ENCODE results near the gene KRTAP10-5.
"Not testable (repeated sequence)": the region's sequence is repeated elsewhere in the genome, so short reads cannot be mapped to it uniquely, and the experiment has no call there.

KRTAP10-5 gene, protein sequence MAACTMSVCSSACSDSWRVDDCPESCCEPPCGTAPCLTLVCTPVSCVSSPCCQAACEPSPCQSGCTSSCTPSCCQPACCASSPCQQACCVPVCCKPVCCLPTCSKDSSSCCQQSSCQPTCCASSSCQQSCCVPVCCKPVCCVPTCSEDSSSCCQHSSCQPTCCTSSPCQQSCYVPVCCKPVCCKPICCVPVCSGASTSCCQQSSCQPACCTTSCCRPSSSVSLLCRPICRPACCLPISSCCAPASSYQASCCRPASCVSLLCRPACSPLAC

DNA sequence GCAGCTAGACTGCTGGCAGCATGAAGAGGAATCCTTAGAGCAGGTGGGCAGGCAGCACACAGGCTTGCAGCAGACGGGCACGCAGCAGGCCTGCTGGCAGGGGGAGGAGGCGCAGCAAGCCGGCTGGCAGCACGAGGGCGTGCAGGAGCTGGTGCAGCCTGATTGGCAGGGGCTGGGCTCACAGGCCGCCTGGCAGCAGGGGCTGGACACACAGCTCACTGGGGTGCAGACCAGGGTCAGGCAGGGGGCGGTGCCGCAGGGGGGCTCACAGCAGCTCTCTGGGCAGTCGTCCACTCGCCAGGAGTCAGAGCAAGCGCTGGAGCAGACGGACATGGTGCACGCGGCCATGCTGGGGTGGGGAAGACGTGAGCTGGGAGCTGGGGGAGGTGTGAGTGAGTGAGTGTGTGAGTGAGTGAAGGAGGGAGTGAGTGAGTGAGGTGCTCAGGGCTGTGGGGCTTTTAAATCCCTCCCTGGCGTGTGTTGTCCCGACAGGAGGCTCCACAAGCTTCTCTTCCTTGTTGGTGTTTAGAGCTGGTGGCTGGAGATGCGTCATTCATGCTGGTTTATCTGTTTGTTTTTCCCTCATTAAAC lies at the start of gene KRTAP10-5:
TSS of gene KRTAP10-5 (minus strand) at position 374 of the 591 bp plus-strand sequence. CDS start at position 348, 26 bp downstream.
- DNase-seq: not testable (repeated sequence)

DNA sequence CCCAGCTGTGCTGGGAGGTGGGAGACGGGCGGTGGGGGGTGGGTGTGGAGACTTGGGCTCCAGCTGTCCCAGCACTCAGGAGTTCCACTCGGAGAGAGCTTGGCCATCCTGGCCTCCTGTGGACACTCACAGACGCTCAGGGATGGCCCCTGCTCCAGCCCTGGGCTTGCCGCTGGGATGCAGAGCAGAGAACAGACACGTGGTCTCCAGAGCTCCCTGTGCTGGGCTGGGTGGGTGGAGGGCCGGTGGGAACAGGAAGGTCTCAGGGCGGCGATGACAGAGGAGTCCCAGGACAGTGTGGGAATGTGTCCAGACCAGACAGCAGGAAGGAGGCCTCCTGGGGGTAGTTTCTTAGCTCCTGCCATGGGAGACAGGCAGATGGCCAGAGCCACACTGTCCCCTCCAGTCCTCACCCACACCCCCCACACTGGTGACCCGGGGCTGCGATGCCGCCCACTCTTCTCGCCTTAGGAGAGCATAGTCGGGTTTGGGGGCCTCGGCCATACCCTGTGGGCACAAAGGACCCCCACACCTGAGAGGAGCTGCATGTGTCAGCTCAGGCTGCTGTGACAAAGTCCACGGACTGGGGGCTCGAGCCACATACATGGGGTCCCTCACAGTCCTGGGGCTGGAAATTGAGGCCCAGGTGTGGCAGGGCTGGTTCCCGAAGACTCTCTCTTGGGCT lies 48.4 kb upstream of the KRTAP10-5 start:
- DNase-seq: no peak

DNA sequence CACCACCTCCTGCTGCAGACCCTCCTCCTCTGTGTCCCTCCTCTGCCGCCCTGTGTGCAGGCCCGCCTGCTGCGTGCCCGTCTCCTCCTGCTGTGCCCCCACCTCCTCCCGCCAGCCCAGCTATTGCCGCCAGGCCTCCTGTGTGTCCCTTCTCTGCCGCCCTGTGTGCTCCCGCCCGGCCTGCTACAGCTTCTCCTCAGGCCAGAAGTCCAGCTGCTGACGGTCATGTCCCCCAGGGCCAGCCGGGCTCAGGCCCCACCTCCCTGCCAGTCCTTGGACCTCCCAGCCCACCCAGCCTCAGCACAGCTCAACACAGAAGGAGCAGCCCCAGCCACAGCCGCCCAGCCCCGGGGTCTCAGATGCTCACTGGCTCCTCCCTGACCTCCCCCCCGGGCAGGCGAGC lies 47.4 kb upstream of the KRTAP10-5 start:
- not testable (repeated sequence) for DNase-seq

DNA sequence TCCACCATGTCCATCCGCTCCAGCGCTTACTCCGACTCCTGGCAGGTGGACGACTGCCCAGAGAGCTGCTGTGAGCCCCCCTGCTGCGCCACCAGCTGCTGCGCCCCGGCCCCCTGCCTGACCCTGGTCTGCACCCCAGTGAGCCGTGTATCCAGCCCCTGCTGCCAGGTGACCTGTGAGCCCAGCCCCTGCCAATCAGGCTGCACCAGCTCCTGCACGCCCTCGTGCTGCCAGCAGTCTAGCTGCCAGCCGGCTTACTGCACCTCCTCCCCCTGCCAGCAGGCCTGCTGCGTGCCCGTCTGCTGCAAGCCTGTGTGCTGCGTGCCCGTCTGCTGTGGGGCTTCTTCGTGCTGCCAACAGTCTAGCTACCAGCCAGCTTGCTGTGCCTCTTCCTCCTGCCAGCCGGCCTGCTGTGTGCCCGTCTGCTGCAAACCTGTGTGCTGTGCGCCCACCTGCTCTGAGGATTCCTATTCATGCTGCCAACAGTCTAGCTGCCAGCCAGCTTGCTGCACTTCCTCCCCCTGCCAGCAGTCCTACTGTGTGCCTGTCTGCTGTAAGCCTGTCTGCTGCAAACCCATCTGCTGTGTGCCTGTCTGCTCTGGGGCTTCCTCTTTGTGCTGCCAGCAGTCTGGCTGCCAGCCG lies 46.9 kb upstream of the KRTAP10-5 start:
- not testable (repeated sequence) for DNase-seq

DNA sequence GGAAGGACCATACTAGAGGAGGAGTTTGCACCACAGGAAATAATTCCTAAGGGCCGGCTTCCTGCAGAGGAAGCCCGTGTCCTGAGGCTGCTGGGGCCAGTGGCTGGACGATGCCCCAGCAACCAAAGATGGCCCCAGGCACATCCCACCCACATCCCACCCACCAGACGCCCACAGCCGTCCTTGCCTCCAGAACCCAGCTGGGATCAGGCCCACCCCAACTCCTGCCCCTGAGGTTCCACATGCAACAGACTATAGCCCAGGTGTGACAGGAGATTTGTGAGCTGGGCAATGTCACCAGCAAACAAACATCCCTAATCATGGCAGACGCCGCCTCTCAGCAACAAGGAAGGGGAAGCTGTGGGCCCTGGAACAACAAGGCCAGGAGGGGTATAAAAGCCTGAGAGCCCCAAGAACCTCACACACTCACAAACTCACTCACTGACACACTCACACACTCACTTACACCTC lies 46.3 kb upstream of the KRTAP10-5 start, which contains the start of gene KRTAP10-9:
TSS of gene KRTAP10-9 (plus strand) at position 421 of the 471 bp plus-strand sequence. CDS start 79 bp downstream, outside the sequence.
- no peak for DNase-seq

DNA sequence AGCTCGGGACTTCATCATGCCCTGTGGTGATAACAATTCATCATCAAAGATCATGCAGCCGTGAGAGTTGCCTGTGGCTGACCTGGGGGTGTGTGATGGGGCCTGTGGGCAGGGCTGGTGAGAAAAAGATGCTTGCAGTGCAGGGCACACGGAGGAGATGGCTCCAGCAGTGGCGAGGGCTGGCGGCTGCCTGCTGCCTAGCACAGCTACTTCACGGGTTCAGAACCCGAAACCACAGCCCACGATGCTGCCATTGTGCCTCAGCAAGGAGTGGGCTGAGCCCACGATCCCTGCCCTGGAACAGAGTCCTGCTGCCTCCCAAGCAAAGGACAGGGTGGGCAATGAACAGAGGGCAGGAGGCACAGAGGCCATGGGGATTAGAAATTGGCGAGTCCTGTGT lies 45.9 kb upstream of the KRTAP10-5 start:
- no peak for DNase-seq

DNA sequence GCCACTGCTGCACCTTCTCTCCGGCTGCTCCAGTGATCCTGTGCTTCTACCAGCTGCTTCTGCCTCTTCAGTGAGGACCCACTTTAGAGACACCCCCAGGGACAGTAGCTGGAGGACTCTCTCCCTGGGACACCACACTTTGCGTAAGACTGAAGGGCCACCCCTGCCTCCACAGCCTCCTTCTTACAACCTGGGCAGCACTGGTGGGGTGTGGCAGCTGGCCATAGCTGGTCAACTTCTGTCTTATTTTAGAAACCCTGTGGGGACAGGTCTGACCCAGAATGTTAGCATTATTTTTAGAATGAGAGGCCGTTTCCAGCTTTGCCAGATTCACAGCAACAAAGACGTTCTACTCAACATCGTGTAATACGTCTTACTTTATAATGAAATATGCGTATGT lies 45.4 kb upstream of the KRTAP10-5 start:
- DNase-seq: no peak

DNA sequence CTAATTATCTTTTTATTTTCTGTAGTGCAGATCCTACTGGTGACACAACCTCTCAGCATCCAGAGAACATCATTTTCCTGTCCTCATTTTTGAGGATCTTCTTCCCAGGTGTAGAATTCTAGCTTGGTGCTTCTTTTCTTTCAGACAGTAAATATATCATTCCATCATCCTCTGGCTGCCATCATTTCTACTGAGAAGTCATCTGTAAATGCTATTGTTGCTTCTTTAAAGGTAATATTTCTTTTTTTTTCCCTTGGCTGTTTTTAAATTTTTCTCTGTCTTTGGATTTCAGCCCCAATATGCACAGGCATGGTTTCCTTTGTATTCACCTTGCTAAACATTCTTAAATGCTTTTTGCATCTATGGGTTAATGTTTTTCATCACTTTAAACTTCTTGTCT lies 43.2 kb upstream of the KRTAP10-5 start:
- DNase-seq: no peak

DNA sequence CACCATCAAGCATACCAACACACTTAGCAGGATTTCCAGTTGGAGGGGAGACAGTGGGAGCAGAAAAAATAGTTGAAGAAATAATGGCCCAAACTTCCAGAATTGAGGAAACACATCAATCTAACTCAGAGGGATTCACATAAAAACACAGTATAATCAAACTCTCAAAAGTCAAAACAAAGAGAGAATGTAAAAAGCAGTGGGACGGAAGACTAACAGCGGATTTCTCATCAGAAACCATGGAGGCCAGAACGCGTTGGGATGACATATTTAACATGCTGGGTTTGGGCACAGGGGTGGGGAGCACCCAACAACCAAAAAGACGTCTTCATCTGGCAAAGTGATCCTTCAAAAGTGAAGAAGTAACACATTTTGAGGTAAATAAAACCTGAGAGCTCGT lies 39.5 kb upstream of the KRTAP10-5 start:
- no peak for DNase-seq

DNA sequence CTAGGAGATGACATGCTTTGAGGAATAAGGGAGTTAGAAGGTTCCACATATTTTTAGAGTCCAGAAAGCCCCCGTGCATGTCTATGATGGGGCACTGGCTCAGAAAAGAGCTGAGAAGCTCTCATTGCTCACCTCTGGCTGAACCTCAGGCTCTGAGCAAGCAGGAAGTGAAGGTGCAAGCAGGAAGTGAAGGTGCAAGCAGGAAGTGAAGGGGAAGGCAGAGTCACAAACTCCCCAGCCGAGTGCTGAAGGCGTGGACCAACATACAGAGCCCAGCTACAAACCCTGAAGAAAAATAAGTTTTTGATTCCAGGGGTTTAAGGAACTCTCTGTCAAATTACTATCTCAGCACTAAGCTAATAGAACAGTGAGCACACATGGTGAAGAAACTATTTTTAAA lies 38.5 kb upstream of the KRTAP10-5 start:
- DNase-seq: peak in 3 of 4 experiments; percentile 9 to 43 (median 34)

DNA sequence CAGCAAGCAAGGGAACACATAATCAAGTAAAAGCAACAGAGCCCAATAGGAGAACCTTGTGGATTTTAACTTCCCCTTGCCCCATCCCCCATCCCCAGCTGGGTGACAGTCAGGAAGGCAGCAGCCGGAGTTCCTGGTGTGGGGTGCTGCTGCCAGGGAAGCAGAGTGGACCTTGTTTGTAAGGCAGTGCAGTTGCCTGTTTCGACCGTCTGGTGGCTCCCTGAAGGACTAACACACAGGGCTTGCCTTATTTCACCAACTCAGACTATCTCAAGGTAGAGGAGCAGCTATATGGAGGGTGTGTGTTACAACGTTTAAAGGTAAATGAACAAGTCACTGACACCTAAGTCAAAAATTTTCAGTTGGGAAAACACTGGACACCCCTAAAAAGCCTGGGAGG lies 38.1 kb upstream of the KRTAP10-5 start:
- no peak for DNase-seq

DNA sequence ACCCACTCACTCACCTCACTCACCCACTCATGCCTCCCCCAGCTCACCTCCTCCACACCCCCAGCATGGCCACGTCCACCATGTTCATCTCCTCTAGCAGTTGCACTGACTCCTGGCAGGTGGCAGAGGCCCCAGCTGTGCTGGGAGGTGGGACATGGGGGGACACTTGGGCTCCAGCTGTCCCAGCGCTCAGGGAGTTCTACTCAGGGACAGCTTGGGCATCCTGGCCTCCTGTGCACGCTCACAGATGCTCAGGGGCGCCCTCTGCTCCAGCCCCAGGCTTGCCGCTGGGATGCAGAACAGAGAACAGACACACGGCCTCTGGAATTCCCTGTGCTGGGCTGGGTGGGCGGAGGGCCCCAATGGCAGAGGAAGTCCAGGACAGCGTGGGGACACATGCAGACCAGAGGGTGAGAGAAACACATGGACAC lies 36.7 kb upstream of the KRTAP10-5 start:
- no peak for DNase-seq

DNA sequence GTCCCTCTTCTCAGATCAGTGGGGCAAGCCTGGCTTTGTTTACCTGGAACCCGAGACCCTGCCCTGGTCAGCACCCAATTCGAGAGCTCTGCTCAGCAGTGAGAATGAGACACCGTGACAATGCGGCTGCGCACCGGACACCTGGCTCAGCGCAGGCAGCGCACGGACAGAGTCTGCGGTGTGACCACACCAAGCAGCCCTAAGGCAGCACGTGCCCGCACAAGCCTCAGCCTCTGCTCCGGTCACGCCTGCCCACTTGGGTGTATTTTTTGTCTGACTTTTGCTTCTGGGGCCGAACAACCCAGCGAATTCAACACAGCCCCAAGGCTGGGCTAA lies 36.2 kb upstream of the KRTAP10-5 start:
- DNase-seq: no peak

DNA sequence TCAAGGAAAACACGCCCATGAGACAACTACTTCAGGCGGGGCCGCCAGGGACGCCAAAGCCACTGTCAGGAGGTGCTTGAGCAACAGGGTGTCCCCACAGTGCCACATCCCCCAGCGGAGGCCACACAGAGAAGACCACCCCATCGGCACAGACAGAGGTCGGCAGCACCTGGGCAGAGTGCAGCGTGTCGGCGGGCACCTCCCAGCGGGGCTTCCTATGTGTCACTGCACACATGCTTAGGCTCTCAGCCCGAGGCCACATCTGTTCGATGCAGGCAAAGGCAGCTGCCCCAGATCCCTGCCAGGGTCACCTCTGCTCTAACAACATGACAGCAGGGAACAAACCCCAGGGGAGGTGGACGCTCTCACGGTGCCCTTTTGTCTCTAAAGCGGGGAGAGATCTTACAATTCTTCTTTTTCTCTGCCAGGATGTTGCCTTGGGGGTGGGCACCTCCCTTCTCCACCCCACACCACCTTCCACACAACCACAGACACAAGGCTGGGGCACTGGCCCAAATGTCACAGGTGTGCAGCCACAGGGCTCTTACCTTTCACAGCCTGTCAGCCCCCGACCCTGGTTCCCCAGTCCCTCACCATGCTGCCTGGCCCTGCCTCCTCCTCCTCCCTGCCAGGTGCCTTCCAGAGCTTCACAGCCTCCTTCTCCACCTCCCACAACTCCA lies 35.6 kb upstream of the KRTAP10-5 start:
- DNase-seq: no peak

DNA sequence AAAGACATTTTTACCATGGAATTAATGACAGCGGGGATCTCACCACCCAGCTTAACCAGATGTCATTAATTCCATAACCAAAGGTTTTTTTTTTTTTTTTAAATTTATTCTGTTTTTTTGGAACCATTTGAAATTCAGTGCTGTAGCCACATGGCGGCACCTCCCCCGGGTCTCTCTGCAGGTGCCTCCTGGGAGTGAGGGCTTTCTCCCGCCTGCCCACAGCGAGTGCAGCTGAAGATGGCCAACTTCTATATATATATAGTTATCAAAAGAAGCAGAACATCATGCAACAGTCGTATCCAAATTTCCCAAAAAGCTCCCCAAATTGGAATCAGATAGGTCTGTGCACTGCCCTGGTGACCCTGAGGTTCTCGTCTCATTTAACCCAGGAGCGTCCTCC lies 35.1 kb upstream of the KRTAP10-5 start:
- DNase-seq: no peak

DNA sequence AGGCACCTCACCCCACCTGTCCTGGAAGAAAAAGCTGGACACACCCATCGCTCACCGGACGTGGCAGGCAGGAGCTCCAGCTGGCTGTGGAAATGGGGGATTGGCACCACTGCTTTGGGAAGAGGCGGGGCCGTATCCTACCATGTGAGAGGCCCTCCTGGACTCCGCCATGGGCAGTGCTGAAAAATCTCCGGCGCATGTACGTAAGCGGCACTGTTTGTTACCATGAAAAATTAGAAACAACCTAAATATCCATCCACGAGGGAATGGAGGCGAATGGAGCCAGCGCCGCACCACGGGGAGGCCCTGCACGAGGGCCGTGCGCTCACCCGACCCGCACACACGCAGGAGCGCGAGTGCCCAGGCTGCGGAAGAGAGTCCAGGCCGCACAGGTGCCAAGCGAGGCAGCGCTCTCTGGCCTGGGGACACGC lies 34.6 kb upstream of the KRTAP10-5 start:
- DNase-seq: no peak

DNA sequence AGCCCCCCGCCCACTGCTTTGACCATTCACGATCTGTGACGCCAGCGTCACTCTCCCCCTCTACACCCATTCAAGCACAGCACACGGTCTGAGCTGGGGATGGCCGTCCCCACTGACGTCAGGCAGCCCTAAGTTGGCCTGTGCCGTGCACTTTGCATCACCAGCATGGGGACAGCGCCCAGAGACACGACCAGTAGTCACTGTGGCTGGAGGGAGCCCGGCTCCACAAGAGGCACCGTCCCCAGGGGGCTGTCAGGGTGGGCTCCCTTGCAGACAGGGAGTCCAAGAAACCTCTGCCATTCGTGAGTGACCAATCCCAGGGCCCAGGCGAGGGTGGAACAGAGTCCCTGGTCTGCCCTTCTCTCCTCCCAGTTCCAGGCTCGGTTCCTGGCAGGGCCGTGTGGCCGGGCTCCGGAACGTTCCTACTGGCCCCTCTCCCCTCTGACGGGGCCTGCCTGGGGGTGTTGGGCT lies 33.8 kb upstream of the KRTAP10-5 start:
- no peak for DNase-seq

DNA sequence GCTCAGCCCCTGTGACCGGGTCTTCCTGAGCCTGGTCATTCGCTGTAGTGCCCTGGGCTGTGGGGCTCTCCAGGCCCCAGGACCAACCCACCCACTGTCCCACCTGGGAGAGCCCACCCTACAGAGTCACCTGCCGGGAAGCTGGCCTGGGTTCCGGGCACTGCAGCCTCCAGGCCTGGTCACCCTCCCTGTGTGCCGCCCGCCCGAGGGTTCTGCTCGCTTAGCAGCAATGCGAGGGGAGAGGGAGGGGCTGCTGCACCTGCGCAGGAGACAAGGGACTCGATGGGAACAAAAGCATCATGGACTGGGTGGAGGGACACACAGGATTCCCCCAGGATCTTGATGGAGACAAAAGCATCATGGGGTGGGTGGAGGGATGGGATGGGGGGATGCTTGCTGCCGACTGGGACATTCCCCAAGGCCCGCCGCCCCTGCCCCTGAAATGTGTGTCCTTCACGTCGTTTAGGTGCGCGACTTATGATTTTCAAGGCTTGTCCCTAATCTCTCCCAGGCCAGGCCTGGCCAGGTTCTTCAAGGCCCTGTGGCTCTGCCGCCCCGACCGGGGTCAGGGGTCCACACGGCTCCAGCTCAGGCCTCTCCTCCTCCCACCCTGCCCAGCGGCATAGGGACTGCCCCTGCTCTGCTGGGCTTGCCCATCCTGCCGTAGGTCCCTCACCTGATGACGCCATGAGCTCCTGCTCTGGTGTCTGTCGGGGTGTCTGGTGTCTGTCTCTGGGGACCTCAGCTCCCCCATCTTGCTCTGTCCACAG lies 33.2 kb upstream of the KRTAP10-5 start:
- DNase-seq: no peak

DNA sequence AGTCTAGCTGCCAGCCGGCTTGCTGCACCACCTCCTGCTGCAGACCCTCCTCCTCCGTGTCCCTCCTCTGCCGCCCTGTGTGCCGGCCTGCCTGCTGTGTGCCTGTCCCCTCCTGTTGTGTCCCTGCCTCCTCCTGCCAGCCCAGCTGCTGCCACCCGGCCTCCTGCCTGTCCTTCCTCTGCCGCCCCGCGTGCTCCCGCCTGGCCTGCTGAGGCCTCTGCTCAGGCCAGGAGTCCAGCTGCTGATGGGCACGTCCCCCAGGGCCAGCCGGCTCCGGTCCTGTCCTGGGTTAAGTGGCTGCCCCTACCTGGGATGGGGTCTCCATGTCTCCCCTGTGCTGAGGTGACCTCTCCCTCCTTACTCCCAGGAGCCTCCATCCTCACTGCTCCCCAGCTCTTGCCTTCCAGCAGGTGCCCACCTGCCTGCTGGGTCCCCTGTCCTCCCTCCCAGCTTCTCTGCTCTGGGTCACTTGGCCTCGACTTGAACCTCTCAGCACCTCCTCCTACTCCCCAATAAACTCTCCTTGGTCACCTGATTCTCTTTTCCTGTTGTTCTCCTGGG lies 32.3 kb upstream of the KRTAP10-5 start:
- DNase-seq: no peak

DNA sequence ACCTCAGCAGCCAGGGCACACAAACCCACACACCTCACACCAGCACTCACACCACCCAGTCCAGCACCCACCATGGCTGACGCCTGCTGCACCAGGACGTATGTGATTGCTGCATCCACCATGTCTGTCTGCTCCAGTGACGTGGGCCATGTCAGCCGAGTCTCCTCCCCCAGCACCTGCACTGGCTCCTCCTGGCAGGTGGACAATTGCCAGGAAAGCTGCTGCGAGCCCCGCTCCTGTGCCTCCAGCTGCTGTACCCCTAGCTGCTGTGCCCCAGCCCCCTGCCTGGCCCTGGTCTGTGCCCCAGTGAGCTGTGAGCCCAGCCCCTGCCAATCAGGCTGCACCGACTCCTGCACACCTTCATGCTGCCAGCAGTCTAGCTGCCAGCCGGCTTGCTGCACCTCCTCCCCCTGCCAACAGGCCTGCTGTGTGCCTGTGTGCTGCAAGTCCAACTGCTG lies 31.7 kb upstream of the KRTAP10-5 start, which contains the start of gene KRTAP10-8:
TSS of gene KRTAP10-8 (plus strand) at position 51 of the 458 bp plus-strand sequence. CDS start at position 73, 22 bp downstream.
- no peak for DNase-seq

DNA sequence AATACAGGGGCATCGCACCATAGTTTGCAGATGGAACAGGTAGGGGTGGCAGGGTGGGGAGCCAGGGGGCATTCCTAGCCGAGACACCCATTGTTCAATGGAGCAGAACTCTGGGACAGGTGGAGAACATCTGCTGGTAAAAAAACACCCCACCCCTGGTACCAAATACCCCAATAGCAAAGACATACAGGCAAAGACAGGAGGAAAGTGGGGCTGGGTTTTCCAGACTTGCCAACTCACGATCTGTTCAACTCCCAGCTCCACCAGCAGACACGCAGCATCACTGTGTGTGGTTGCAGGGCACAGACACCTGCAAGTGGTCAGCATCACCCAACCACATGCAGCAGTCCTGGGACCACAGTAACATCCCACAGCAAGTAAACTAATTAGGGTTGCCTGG lies 31.1 kb upstream of the KRTAP10-5 start:
- DNase-seq: no peak

Measured in activated CD4-positive, CD25-positive, alpha-beta regulatory T cell (primary cell).